ENCODE data around the gene SH2B3. TPM values are rescaled to one million over a fixed set of nuclear protein-coding genes. Genes with fewer than 3 reads are reported as not detected.
A peak's percentile ranks its signal among the peaks of the same experiment; 100 is the strongest.

The SH2B3 gene
- total and polyA plus RNA-seq, 2 of the 13 experiments (the other 11 are each of a cell fraction or from before 2014, with no cell fraction given) = 6.8 to 6.9 TPM

DNA sequence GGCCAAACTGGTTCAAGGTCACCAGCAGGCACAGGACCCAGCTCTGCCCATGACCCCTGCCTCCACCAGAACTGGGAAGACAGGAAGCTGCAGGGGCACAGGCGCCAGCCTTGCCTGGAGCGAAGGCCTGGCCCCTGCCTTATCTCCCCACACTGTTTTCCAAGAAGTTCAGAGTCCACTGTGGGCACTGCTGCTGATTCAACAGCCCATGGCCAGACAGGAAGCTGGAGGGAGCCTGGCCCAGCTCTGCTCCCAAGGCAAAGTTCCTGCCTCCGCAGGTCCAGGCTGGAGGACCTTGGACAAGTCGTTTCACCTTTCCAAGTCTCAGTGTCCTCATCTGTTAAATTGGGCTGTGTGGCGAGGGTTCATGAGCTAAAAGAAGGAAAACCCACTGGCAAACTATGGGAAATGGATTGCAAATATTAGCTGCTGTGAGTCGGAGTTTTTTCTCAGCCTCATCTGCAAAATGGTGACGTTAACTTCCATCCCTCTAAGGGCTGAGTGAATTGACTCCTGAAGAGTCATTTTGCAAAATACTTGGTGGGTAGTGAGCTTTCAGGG is 38.0 kb upstream of the SH2B3 start (continued):
- TF ChIP-seq SRSF4 (IDR thresholded peaks at IDR 0.05; ENCODE audit: low read depth, low read length, poor library complexity, severe bottlenecking) = no peak
- peak; percentile 82 for TF ChIP-seq GABPB1 (CRISPR knock-in tag; IDR thresholded peaks at IDR 0.05)
- TF ChIP-seq, protein P1, sequence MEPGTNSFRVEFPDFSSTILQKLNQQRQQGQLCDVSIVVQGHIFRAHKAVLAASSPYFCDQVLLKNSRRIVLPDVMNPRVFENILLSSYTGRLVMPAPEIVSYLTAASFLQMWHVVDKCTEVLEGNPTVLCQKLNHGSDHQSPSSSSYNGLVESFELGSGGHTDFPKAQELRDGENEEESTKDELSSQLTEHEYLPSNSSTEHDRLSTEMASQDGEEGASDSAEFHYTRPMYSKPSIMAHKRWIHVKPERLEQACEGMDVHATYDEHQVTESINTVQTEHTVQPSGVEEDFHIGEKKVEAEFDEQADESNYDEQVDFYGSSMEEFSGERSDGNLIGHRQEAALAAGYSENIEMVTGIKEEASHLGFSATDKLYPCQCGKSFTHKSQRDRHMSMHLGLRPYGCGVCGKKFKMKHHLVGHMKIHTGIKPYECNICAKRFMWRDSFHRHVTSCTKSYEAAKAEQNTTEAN (CRISPR knock-in tag; conservative IDR thresholded peaks at IDR 0.05) = peak; percentile 53; the same call in 1 of the 2 replicates
- TF ChIP-seq ZKSCAN8 (CRISPR knock-in tag; IDR thresholded peaks at IDR 0.05; ENCODE audit: borderline replicate concordance) = peak; percentile 71; the same call in 1 of the 2 replicates
- no peak; the same call in 1 of the 2 replicates for TF ChIP-seq ZNF782 (CRISPR knock-in tag; IDR thresholded peaks at IDR 0.05; ENCODE audit: borderline replicate concordance)
- peak; percentile 96; the same call in 1 of the 2 replicates for TF ChIP-seq TARDBP (CRISPR knock-in tag; IDR thresholded peaks at IDR 0.05)
- TF ChIP-seq ADNP (CRISPR knock-in tag; IDR thresholded peaks at IDR 0.05) = peak; percentile 96
- TF ChIP-seq ATM (IDR thresholded peaks at IDR 0.05; ENCODE audit: borderline replicate concordance) = no peak
- no peak for TF ChIP-seq ZBTB1 (CRISPR knock-in tag; IDR thresholded peaks at IDR 0.05; ENCODE audit: borderline replicate concordance)
- TF ChIP-seq ZSCAN25 (CRISPR knock-in tag; IDR thresholded peaks at IDR 0.05) = peak; percentile 33; the same call in 1 of the 2 replicates
- TF ChIP-seq POLR2A (IDR thresholded peaks at IDR 0.05; ENCODE audit: insufficient read depth in 1 of 2, low read depth in 2 of 2, low read length in 2 of 2) = peak; percentile 64 to 75
- TF ChIP-seq, protein P2, sequence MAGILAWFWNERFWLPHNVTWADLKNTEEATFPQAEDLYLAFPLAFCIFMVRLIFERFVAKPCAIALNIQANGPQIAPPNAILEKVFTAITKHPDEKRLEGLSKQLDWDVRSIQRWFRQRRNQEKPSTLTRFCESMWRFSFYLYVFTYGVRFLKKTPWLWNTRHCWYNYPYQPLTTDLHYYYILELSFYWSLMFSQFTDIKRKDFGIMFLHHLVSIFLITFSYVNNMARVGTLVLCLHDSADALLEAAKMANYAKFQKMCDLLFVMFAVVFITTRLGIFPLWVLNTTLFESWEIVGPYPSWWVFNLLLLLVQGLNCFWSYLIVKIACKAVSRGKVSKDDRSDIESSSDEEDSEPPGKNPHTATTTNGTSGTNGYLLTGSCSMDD (CRISPR knock-in tag; IDR thresholded peaks at IDR 0.05) = no peak
- TF ChIP-seq NPAS2 (CRISPR knock-in tag; IDR thresholded peaks at IDR 0.05; ENCODE audit: borderline replicate concordance) = no peak
- 0 out of 2 replicates have a peak, but pooled peaks have one; percentile 65 for TF ChIP-seq ZNF34 (CRISPR knock-in tag; IDR thresholded peaks at IDR 0.05; ENCODE audit: borderline replicate concordance)
- TF ChIP-seq ZNF143 (CRISPR knock-in tag; IDR thresholded peaks at IDR 0.05) = no peak
- TF ChIP-seq, protein P3, sequence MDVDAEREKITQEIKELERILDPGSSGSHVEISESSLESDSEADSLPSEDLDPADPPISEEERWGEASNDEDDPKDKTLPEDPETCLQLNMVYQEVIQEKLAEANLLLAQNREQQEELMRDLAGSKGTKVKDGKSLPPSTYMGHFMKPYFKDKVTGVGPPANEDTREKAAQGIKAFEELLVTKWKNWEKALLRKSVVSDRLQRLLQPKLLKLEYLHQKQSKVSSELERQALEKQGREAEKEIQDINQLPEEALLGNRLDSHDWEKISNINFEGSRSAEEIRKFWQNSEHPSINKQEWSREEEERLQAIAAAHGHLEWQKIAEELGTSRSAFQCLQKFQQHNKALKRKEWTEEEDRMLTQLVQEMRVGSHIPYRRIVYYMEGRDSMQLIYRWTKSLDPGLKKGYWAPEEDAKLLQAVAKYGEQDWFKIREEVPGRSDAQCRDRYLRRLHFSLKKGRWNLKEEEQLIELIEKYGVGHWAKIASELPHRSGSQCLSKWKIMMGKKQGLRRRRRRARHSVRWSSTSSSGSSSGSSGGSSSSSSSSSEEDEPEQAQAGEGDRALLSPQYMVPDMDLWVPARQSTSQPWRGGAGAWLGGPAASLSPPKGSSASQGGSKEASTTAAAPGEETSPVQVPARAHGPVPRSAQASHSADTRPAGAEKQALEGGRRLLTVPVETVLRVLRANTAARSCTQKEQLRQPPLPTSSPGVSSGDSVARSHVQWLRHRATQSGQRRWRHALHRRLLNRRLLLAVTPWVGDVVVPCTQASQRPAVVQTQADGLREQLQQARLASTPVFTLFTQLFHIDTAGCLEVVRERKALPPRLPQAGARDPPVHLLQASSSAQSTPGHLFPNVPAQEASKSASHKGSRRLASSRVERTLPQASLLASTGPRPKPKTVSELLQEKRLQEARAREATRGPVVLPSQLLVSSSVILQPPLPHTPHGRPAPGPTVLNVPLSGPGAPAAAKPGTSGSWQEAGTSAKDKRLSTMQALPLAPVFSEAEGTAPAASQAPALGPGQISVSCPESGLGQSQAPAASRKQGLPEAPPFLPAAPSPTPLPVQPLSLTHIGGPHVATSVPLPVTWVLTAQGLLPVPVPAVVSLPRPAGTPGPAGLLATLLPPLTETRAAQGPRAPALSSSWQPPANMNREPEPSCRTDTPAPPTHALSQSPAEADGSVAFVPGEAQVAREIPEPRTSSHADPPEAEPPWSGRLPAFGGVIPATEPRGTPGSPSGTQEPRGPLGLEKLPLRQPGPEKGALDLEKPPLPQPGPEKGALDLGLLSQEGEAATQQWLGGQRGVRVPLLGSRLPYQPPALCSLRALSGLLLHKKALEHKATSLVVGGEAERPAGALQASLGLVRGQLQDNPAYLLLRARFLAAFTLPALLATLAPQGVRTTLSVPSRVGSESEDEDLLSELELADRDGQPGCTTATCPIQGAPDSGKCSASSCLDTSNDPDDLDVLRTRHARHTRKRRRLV (CRISPR knock-in tag; IDR thresholded peaks at IDR 0.05) = 0 out of 2 replicates have a peak, but pooled peaks have one; percentile 47
- peak; percentile 92 for TF ChIP-seq KDM3A (CRISPR knock-in tag; IDR thresholded peaks at IDR 0.05; ENCODE audit: low read depth)
- TF ChIP-seq ZNF709 (CRISPR knock-in tag; IDR thresholded peaks at IDR 0.05) = no peak
- peak; percentile 75 for TF ChIP-seq ZNF607 (CRISPR knock-in tag; IDR thresholded peaks at IDR 0.05; ENCODE audit: borderline replicate concordance)
- peak; percentile 79 for TF ChIP-seq PHF5A (CRISPR knock-in tag; IDR thresholded peaks at IDR 0.05; ENCODE audit: low read depth, unreplicated experiment)
- TF ChIP-seq NR2F2 (IDR thresholded peaks at IDR 0.05; ENCODE audit: borderline replicate concordance, low read depth) = peak; percentile 83
- TF ChIP-seq, protein P4, sequence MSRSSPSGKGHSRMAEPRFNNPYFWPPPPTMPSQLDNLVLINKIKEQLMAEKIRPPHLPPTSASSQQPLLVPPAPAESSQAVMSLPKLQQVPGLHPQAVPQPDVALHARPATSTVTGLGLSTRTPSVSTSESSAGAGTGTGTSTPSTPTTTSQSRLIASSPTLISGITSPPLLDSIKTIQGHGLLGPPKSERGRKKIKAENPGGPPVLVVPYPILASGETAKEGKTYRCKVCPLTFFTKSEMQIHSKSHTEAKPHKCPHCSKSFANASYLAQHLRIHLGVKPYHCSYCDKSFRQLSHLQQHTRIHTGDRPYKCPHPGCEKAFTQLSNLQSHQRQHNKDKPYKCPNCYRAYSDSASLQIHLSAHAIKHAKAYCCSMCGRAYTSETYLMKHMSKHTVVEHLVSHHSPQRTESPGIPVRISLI (CRISPR knock-in tag; IDR thresholded peaks at IDR 0.05; ENCODE audit: borderline replicate concordance) = peak; percentile 55; the same call in 1 of the 2 replicates
- no peak for TF ChIP-seq HHEX (CRISPR knock-in tag; IDR thresholded peaks at IDR 0.05)

Measured in HepG2 (cell line).